ENCODE results near the gene BLCAP.
"Not testable (repeated sequence)": the region's sequence is repeated elsewhere in the genome, so short reads cannot be mapped to it uniquely, and the experiment has no call there.

Gene BLCAP

DNA sequence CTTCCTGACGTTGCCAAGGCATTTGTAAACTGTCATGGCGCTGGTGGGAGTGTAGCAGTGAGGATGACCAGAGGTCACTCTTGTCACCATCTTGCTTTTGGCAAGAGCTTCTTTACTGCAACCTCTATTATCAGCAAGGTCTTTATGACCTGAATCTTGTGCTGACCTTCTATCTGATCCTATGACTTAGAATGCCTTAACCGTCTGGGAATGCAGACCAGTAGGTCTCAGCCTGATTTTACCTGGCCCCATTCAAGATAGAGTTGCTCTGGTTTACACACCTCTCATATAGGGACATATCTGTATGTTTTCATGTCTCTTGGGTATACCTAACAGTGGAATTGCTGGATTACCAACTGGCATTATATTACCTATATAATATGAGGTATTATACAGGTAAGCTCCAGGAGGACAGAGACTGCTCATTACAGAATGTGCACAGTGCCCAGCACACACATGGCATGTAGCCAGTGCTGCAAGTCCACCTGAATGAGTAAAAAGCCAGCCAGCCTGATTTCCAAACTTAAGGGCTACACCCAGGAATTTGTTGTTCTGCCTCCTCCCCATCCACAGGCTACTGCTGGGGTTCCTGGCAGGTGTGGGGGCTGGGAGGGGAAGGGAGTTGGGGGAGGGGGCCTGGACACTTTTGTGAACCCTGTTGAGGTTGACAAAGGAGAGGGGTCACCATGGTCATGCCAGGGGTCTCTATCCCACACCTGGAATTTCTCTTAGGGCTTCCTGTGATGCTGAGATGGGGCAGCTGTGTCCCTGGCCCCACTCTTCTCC is 35.2 kb upstream of the BLCAP start:
- Mint-ChIP-seq H3K4me3 (no peak overlapping the region), H3K27ac (no peak overlapping the region)

GRCh38 chr20:37560629-37561028 is 33.0 kb upstream of the BLCAP start:
- H3K4me3 Mint-ChIP-seq, result no peak overlapping the region
- DNase-seq, result no peak
- no peak overlapping the region for H3K27ac Mint-ChIP-seq
- peaks cover 47% of the 10 kb centered on the region for H3K27me3 Mint-ChIP-seq
- no peaks in the 10 kb centered on the region for H3K9me3 Mint-ChIP-seq
- no peak for ATAC-seq
- H3K4me1 Mint-ChIP-seq, result no peaks in the 10 kb centered on the region

More for the DNA sequence above, 35.2 kb upstream of the BLCAP start:
- Mint-ChIP-seq H3K27me3 (peaks cover 57% of the 10 kb centered on the region), H3K9me3 (no peaks in the 10 kb centered on the region), H3K4me1 (peaks cover 4% of the 10 kb centered on the region)
- DNase-seq, result no peak
- no peak for ATAC-seq

DNA sequence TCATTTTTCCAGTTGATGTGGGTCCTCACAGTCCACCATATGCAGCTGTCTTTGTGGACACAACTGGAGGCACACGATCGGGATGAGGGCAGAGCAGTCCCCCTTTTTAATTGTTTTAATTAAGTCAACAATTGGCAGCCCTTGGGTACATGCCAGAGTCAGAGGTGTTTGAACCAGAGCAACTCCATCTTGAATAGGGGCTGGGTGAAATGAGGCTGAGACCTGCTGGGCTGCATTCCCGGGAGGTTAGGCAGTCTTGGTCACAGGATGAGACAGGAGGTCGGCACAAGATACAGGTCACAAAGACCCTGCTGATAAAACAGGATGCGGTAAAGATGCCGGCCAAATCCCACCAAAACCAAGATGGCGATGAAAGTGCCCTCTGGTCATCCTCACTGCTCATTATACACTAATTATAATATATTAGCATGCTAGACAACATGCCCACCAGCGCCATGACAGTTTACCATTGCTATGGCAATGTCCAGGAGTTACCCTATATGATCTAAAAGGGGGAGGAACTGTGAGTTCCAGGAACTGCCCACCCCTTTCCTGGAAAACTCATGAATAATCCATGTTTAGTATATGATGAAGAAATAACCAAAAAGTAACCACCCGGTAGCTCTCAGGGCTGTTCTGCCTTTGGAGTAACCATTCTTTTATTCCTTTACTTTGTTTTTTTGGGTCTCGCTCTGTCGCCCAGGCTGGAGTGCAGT is 31.8 kb upstream of the BLCAP start:
- H3K4me1 Mint-ChIP-seq, result no peaks in the 10 kb centered on the region

DNA sequence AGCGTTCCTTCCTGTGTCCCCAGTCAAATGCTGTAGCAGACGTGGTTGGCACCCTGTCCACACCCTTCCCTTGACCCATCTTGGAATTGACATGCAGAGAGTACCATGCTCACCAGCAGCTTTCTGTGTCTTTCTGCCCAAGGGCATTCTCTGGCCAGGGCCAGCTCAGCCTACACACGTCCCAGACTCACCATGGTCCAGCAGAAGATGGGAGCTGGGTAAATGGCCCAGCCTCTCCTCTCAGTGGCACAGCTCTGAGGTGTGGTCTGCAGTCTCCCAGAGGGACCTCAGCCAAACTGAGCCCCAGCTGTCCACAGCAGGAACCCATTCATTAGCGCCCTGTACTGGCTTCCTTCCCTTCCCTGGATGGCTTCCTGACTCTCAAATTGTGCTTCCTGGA is 31.1 kb upstream of the BLCAP start:
- Mint-ChIP-seq H3K4me1 (no peaks in the 10 kb centered on the region), H3K27ac (no peak overlapping the region), H3K27me3 (peaks cover 28% of the 10 kb centered on the region), H3K9me3 (no peaks in the 10 kb centered on the region), H3K4me3 (no peak overlapping the region)
- DNase-seq (no peak), ATAC-seq (no peak)

More for the DNA sequence above, 31.8 kb upstream of the BLCAP start:
- Mint-ChIP-seq H3K27ac (peak overlapping the region in 1 of 2 donors; percentile 60), H3K4me3 (no peak overlapping the region), H3K27me3 (peaks cover 35% of the 10 kb centered on the region), H3K9me3 (no peaks in the 10 kb centered on the region)
- ATAC-seq, result no peak
- DNase-seq, result no peak

GRCh38 chr20:37558306-37558705 is 30.6 kb upstream of the BLCAP start:
- no peak overlapping the region for H3K4me3 Mint-ChIP-seq
- H3K27ac Mint-ChIP-seq, result no peak overlapping the region
- ATAC-seq (no peak), DNase-seq (no peak)
- no peaks in the 10 kb centered on the region for H3K9me3 Mint-ChIP-seq
- H3K4me1 Mint-ChIP-seq, result no peaks in the 10 kb centered on the region
- peaks cover 25% of the 10 kb centered on the region for H3K27me3 Mint-ChIP-seq

GRCh38 chr20:37556538-37556937 is 28.9 kb upstream of the BLCAP start:
- H3K27ac Mint-ChIP-seq, result peak overlapping the region in 1 of 2 donors; percentile 55
- peaks cover 23% of the 10 kb centered on the region for H3K27me3 Mint-ChIP-seq
- ATAC-seq (no peak), DNase-seq (no peak)
- H3K4me1 Mint-ChIP-seq, result no peaks in the 10 kb centered on the region
- H3K9me3 Mint-ChIP-seq, result no peaks in the 10 kb centered on the region
- no peak overlapping the region for H3K4me3 Mint-ChIP-seq

GRCh38 chr20:37554721-37555298 is 27.1 kb upstream of the BLCAP start:
- H3K4me3 Mint-ChIP-seq, H3K9me3 Mint-ChIP-seq, DNase-seq, H3K27ac Mint-ChIP-seq, H3K4me1 Mint-ChIP-seq, ATAC-seq: not testable (repeated sequence)
- H3K27me3 Mint-ChIP-seq, result peaks cover 20% of the 10 kb centered on the region

- peaks cover 19% of the 10 kb centered on the region for H3K27me3 Mint-ChIP-seq
- no peaks in the 10 kb centered on the region for H3K9me3 Mint-ChIP-seq
- H3K4me3 Mint-ChIP-seq, result no peak overlapping the region
- H3K27ac Mint-ChIP-seq, result no peak overlapping the region
- no peak for DNase-seq
- H3K4me1 Mint-ChIP-seq, result no peaks in the 10 kb centered on the region
- ATAC-seq, result no peak
These were observed 24.7 kb upstream of the BLCAP start for GRCh38 chr20:37552415-37552814.

GRCh38 chr20:37551660-37552059 is 24.0 kb upstream of the BLCAP start:
- not testable (repeated sequence) for H3K27ac Mint-ChIP-seq, ATAC-seq

GRCh38 chr20:37550101-37550920 is 22.6 kb upstream of the BLCAP start:
- H3K4me3 Mint-ChIP-seq, DNase-seq, H3K4me1 Mint-ChIP-seq, ATAC-seq, H3K27me3 Mint-ChIP-seq, H3K27ac Mint-ChIP-seq, H3K9me3 Mint-ChIP-seq: not testable (repeated sequence)

More at GRCh38 chr20:37551660-37552059, 24.0 kb upstream of the BLCAP start:
- not testable (repeated sequence) for H3K4me3 Mint-ChIP-seq, DNase-seq, H3K4me1 Mint-ChIP-seq, H3K9me3 Mint-ChIP-seq
- H3K27me3 Mint-ChIP-seq, result peaks cover 12% of the 10 kb centered on the region

DNA sequence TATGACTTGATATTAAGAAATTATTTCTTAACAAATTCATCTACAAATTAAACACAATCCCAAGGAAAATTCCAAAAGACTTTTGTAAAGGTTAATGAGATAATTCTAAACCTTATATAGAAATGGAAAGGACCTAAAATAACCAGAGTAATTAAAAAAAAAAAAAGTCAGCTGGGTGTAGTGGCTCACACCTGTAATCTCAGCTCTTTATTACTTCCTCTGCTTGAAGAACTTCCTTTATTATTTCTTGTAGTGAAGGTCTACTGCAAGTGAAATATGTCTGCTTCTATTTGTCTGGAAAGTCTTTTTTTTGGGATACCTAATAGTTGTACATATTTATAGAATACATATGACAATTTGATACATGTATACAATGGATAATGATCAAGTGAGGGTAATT is 20.2 kb upstream of the BLCAP start:
- no peak for DNase-seq
- Mint-ChIP-seq H3K9me3 (no peaks in the 10 kb centered on the region), H3K4me3 (no peak overlapping the region), H3K27ac (no peak overlapping the region), H3K4me1 (no peaks in the 10 kb centered on the region), H3K27me3 (peaks cover 8% of the 10 kb centered on the region)
- no peak for ATAC-seq

DNA sequence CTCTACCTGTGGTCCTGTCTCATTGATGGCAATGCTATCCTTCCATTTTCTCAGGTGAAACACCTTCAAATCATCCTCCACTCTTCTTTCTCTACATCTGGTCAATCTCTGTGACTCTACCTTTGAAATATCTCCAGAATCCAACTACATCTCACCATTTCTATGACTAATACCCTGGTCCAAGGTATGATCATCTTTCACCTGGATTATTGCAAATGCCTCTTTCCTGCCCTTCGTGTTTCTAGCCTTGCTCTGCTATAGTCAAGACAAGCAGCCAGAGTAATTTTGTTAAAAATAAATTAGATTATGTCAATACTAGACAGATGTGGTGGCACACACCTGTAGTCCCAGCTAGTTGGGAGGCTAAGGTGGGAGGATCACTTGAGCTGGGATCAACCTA is 17.8 kb upstream of the BLCAP start:
- Mint-ChIP-seq H3K27me3 (no peaks in the 10 kb centered on the region), H3K9me3 (no peaks in the 10 kb centered on the region), H3K4me3 (no peak overlapping the region), H3K27ac (no peak overlapping the region), H3K4me1 (no peaks in the 10 kb centered on the region)
- DNase-seq (no peak), ATAC-seq (no peak)

DNA sequence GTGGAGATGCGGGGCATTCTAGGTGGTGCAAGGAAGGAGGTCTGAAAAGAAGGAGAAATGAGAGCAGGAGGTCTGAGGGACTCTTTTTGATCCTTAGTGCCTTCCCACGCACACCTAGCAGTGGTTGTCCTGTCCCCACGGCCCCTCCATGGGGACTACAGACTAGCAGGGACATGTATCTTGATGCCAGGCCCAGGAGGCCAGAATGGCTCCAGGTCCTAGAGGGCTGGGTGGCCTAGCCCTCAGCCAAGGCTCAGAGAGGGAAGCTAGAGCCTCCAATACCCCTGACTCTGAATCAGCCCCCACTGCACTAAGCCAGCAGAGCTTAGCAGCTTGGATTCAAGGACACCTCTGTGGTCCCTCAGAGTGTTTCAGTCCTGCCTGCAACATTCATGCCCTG is 16.7 kb upstream of the BLCAP start:
- DNase-seq (no peak), ATAC-seq (no peak)
- H3K9me3 Mint-ChIP-seq, result no peaks in the 10 kb centered on the region
- no peak overlapping the region for H3K27ac Mint-ChIP-seq
- no peak overlapping the region for H3K4me3 Mint-ChIP-seq
- H3K27me3 Mint-ChIP-seq, result no peaks in the 10 kb centered on the region
- no peaks in the 10 kb centered on the region for H3K4me1 Mint-ChIP-seq

DNA sequence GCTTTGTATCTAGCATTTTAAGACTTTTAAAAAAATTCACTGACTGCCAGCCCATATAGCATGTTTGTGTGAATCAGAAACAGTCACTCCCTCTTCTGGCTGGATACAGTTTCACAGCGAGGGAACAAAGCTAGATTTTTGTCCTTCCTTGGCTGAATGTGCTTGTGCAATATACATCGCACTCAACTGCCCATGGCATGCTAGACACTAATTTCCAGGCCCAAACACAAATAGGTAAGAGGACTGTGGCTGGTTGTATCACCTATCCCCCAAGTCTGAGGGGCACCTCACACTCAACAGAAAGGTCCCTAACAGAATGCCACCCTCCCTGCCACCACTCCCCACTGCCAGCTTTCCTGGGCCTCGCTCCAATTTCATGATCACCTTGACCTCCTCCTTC is 16.2 kb upstream of the BLCAP start:
- ATAC-seq, result no peak
- no peak for DNase-seq
- no peaks in the 10 kb centered on the region for H3K27me3 Mint-ChIP-seq
- no peaks in the 10 kb centered on the region for H3K9me3 Mint-ChIP-seq
- no peak overlapping the region for H3K4me3 Mint-ChIP-seq
- no peak overlapping the region for H3K27ac Mint-ChIP-seq
- H3K4me1 Mint-ChIP-seq, result no peaks in the 10 kb centered on the region

DNA sequence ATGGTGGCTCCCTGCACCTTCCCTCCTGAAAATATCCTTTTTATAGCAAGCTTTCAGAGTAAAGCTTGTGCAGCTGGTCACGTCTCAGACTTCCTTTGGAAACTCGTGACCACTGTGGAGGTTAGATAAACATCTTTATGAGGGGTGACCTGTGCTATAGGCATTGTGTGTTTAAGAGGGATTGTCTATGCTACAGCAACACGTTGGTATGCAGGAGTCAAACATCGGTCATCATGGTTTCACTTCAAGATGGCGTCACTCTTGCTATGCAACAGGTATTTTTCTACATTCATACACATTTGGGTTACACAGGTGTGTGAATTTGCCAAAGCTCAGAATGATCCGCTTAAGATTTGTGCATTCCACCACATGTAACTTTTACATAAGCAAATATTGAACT is 14.6 kb upstream of the BLCAP start:
- DNase-seq, result no peak
- H3K27ac Mint-ChIP-seq, result no peak overlapping the region
- H3K4me1 Mint-ChIP-seq, result peaks cover 8% of the 10 kb centered on the region
- H3K4me3 Mint-ChIP-seq, result no peak overlapping the region
- H3K27me3 Mint-ChIP-seq, result peaks cover 9% of the 10 kb centered on the region
- H3K9me3 Mint-ChIP-seq, result no peaks in the 10 kb centered on the region
- no peak for ATAC-seq

Data from stimulated activated naive CD8-positive, alpha-beta T cell treated with anti-CD3 and anti-CD28 coated beads, Interleukin-15, amount 100 ng/mL, for 72 hours (primary cell).